Stimulated activated memory B cell treated with anti-CD40 and anti-IgM and Interleukin-4, amounts not matched to agents 10 μg/mL and 1 μg/mL and 100 μg/mL, for 72 hours (primary cell): ENCODE data around the gene ZNF213.
"Not testable (repeated sequence)": the region's sequence is repeated elsewhere in the genome, so short reads cannot be mapped to it uniquely, and the experiment has no call there.

Source experiments
- ATAC-seq: fragments of 150-1000 bp; cut with Tn5 transposase; 2 replicates; pipeline ENCODE4 v1.10.0; 2021
- H3K27ac Mint-ChIP-seq: one replicate; pipeline ENCODE4 v1.8.0; 2022; ENCODE audit warnings: mild to moderate bottlenecking, mixed read lengths
- H3K27me3 Mint-ChIP-seq: one replicate; pipeline ENCODE4 v1.8.0; 2022; ENCODE audit warnings: mixed read lengths
- H3K36me3 Mint-ChIP-seq: one replicate; pipeline ENCODE4 v1.8.0; 2022; ENCODE audit warnings: mixed read lengths
- H3K4me1 Mint-ChIP-seq: one replicate; pipeline ENCODE4 v1.8.0; 2022; ENCODE audit warnings: mixed read lengths
- H3K4me3 Mint-ChIP-seq: one replicate; pipeline ENCODE4 v1.8.0; 2022; ENCODE audit warnings: mild to moderate bottlenecking, moderate library complexity, mixed read lengths
- H3K9me3 Mint-ChIP-seq: one replicate; pipeline ENCODE4 v1.8.0; 2022; ENCODE audit warnings: mixed read lengths

The ZNF213 gene

DNA sequence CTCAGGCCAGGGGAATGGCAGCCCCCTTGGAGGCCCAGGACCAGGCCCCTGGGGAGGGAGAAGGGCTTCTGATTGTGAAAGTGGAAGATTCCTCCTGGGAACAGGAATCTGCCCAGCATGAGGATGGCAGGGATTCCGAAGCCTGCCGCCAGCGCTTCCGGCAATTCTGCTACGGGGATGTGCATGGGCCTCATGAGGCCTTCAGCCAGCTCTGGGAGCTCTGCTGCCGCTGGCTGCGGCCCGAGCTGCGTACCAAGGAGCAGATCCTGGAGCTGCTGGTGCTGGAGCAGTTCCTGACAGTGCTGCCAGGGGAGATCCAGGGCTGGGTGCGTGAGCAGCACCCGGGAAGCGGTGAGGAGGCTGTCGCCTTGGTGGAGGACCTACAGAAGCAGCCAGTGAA is 2.4 kb downstream of the ZNF213 start:
- no peak overlapping the region for H3K4me3 Mint-ChIP-seq
- H3K9me3 Mint-ChIP-seq: no peaks in the 10 kb centered on the region
- H3K27me3 Mint-ChIP-seq: no peaks in the 10 kb centered on the region
- H3K27ac Mint-ChIP-seq: no peak overlapping the region
- peaks cover 41% of the 10 kb centered on the region for H3K4me1 Mint-ChIP-seq
- peaks cover 26% of the 10 kb centered on the region for H3K36me3 Mint-ChIP-seq
- no peak for ATAC-seq

- peaks cover 32% of the 10 kb centered on the region for H3K4me1 Mint-ChIP-seq
- no peaks in the 10 kb centered on the region for H3K9me3 Mint-ChIP-seq
- H3K27me3 Mint-ChIP-seq: no peaks in the 10 kb centered on the region
- H3K36me3 Mint-ChIP-seq: peaks cover 32% of the 10 kb centered on the region
- no peak for ATAC-seq
- H3K27ac Mint-ChIP-seq: no peak overlapping the region
- H3K4me3 Mint-ChIP-seq: no peak overlapping the region
Measured at GRCh38 chr16:3138342-3138741, 3.5 kb downstream of the ZNF213 start.

- Mint-ChIP-seq H3K4me1 (peaks cover 27% of the 10 kb centered on the region), H3K27me3 (no peaks in the 10 kb centered on the region), H3K36me3 (peaks cover 32% of the 10 kb centered on the region), H3K27ac (no peak overlapping the region), H3K9me3 (no peaks in the 10 kb centered on the region), H3K4me3 (no peak overlapping the region)
- no peak for ATAC-seq
Measured at GRCh38 chr16:3138823-3139426, 4.1 kb downstream of the ZNF213 start.

DNA sequence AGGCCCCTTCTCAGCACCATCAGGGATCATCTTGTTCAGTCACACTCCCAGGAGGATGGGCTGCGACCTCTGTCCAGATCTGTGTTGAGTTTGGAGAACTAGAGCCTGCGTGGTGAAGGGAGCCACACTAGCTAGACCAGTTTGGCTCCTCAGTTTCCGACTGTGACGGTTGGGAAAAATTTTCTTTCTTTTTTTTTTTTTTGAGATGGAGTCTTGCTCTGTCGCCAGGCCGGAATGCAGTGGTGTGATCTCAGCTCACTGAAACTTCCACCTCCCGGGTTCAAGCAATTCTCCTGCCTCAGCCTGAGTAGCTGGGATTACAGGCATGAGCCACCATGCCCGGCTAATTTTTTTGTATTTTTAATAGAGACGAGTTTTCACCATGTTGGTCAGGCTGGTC is 4.7 kb downstream of the ZNF213 start:
- H3K27me3 Mint-ChIP-seq, H3K4me3 Mint-ChIP-seq, H3K9me3 Mint-ChIP-seq, H3K27ac Mint-ChIP-seq, ATAC-seq: not testable (repeated sequence)
- peaks cover 24% of the 10 kb centered on the region for H3K4me1 Mint-ChIP-seq
- H3K36me3 Mint-ChIP-seq: peaks cover 32% of the 10 kb centered on the region

GRCh38 chr16:3140603-3141427 is 6.0 kb downstream of the ZNF213 start:
- no peak overlapping the region for H3K27ac Mint-ChIP-seq
- peaks cover 19% of the 10 kb centered on the region for H3K4me1 Mint-ChIP-seq
- ATAC-seq: peak; percentile 9
- H3K27me3 Mint-ChIP-seq: no peaks in the 10 kb centered on the region
- H3K9me3 Mint-ChIP-seq: no peaks in the 10 kb centered on the region
- H3K36me3 Mint-ChIP-seq: peaks cover 32% of the 10 kb centered on the region
- H3K4me3 Mint-ChIP-seq: no peak overlapping the region

- H3K9me3 Mint-ChIP-seq: no peaks in the 10 kb centered on the region
- H3K4me1 Mint-ChIP-seq: peaks cover 14% of the 10 kb centered on the region
- no peak overlapping the region for H3K27ac Mint-ChIP-seq
- no peaks in the 10 kb centered on the region for H3K27me3 Mint-ChIP-seq
- no peak overlapping the region for H3K4me3 Mint-ChIP-seq
- peaks cover 32% of the 10 kb centered on the region for H3K36me3 Mint-ChIP-seq
- ATAC-seq: no peak
Measured at GRCh38 chr16:3141781-3142311, 7.0 kb downstream of the ZNF213 start.

GRCh38 chr16:3142327-3142726 is 7.5 kb downstream of the ZNF213 start:
- Mint-ChIP-seq H3K9me3 (no peaks in the 10 kb centered on the region), H3K36me3 (peaks cover 28% of the 10 kb centered on the region), H3K4me1 (peaks cover 9% of the 10 kb centered on the region), H3K4me3 (no peak overlapping the region), H3K27ac (no peak overlapping the region), H3K27me3 (no peaks in the 10 kb centered on the region)
- no peak for ATAC-seq

- no peaks in the 10 kb centered on the region for H3K9me3 Mint-ChIP-seq
Measured at GRCh38 chr16:3142770-3143169, 7.9 kb downstream of the ZNF213 start.

GRCh38 chr16:3143189-3143588 is 8.4 kb downstream of the ZNF213 start:
- H3K27me3 Mint-ChIP-seq: no peaks in the 10 kb centered on the region
- no peak overlapping the region for H3K27ac Mint-ChIP-seq
- ATAC-seq: no peak
- H3K9me3 Mint-ChIP-seq: no peaks in the 10 kb centered on the region
- no peak overlapping the region for H3K4me3 Mint-ChIP-seq
- H3K4me1 Mint-ChIP-seq: peaks cover under 1% of the 10 kb centered on the region
- peaks cover 23% of the 10 kb centered on the region for H3K36me3 Mint-ChIP-seq

More at GRCh38 chr16:3142770-3143169, 7.9 kb downstream of the ZNF213 start:
- Mint-ChIP-seq H3K27me3 (no peaks in the 10 kb centered on the region), H3K4me3 (no peak overlapping the region), H3K36me3 (peaks cover 23% of the 10 kb centered on the region), H3K4me1 (peaks cover 5% of the 10 kb centered on the region), H3K27ac (no peak overlapping the region)
- ATAC-seq: no peak

DNA sequence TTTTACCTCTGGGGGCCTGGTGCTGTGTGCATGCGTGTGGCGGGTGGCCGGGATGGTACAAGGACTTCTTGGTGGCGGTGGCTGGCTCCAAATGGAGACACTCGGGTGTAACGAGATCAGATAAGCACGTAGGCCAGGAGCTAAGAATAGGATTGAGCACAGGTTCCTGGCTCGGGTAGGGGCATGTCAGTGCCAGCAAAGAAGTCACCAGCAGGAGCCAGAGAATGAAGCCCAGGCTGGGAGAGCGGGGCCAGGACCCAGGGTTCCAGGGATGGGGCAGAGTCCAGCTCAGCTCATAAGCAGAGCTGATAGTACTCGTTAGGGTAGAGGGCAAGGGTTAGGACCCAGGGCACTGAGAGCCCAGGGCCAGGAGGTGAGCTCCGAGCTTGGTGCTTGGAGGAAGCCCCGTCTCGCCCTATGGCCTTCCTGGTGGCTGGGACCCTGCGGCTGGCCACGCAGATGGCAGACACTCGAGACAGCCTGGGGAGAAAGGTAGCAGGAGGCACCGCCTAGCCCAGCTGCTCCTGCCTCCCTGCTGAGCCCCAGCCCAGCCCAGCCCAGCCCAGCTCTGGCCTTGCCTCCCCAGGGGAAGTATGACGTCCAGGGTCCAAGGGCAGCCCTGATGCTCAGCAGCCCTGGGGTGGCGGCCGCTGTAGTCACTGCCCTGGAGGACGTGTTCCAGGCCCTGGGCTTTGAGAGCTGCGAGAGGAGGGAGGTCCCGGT is 8.9 kb downstream of the ZNF213 start:
- Mint-ChIP-seq H3K4me1 (peaks cover under 1% of the 10 kb centered on the region), H3K36me3 (peaks cover 22% of the 10 kb centered on the region), H3K9me3 (no peaks in the 10 kb centered on the region), H3K27ac (no peak overlapping the region), H3K4me3 (no peak overlapping the region), H3K27me3 (no peaks in the 10 kb centered on the region)
- peak; percentile 31 for ATAC-seq

GRCh38 chr16:3144321-3144983 is 9.6 kb downstream of the ZNF213 start:
- H3K9me3 Mint-ChIP-seq: no peaks in the 10 kb centered on the region
- no peak overlapping the region for H3K27ac Mint-ChIP-seq
- H3K4me1 Mint-ChIP-seq: peaks cover 8% of the 10 kb centered on the region
- no peak for ATAC-seq
- no peak overlapping the region for H3K4me3 Mint-ChIP-seq
- no peaks in the 10 kb centered on the region for H3K27me3 Mint-ChIP-seq
- H3K36me3 Mint-ChIP-seq: peaks cover 16% of the 10 kb centered on the region

GRCh38 chr16:3145151-3145550 is 10.3 kb downstream of the ZNF213 start:
- no peaks in the 10 kb centered on the region for H3K9me3 Mint-ChIP-seq

DNA sequence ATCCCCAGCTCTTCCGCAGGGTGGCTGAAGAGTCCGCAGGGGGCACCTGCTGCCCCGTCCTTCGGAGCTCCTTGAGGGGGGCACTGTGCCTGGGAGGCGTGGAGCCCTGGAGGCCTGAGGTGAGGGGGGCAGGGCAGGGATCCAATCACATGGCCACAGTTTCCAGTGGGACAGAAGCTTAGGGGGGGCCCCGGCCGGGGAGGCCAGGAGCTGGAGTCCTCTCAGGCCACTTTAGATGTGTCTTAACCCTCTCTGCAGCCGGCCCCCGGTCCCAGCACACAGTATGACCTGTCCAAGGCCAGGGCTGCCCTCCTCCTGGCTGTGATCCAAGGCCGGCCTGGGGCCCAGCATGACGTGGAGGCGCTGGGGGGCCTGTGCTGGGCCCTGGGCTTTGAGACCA is 10.8 kb downstream of the ZNF213 start:
- H3K4me1 Mint-ChIP-seq: peaks cover 16% of the 10 kb centered on the region
- ATAC-seq: no peak
- H3K27me3 Mint-ChIP-seq: no peaks in the 10 kb centered on the region
- H3K4me3 Mint-ChIP-seq: no peak overlapping the region
- H3K9me3 Mint-ChIP-seq: no peaks in the 10 kb centered on the region
- H3K36me3 Mint-ChIP-seq: peaks cover 16% of the 10 kb centered on the region
- no peak overlapping the region for H3K27ac Mint-ChIP-seq

More at GRCh38 chr16:3145151-3145550, 10.3 kb downstream of the ZNF213 start:
- Mint-ChIP-seq H3K36me3 (peaks cover 16% of the 10 kb centered on the region), H3K27me3 (no peaks in the 10 kb centered on the region), H3K4me3 (no peak overlapping the region), H3K4me1 (peaks cover 14% of the 10 kb centered on the region), H3K27ac (no peak overlapping the region)
- no peak for ATAC-seq

DNA sequence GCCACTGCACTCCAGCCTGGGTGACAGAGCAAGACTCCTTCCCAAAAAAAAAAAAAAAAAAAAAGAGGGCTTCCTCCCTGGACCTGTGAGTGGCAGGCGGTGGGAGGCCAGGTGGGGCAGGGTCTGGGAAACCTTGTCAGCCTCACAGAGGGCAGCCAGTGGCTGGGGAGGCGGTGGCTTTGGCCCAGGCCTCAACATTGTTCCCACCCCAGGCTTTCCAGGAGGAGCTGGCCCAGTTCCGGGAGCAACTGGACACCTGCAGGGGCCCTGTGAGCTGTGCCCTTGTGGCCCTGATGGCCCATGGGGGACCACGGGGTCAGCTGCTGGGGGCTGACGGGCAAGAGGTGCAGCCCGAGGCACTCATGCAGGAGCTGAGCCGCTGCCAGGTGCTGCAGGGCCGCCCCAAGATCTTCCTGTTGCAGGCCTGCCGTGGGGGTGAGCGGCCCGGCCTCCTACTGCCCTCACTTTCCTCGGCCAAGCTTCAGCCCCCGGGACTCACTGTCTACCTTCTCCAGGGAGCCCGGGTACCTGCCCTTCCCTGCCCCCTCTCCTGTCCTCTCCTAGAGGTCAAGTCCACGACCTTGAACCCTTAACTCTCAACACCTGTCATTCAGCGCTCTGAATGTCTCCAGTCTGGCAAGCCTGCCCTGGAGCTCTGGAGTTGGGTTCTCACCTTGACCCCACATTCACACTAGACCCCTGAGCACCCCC is 12.4 kb downstream of the ZNF213 start:
- Mint-ChIP-seq H3K36me3 (peaks cover 6% of the 10 kb centered on the region), H3K27ac (no peak overlapping the region), H3K27me3 (no peaks in the 10 kb centered on the region), H3K9me3 (no peaks in the 10 kb centered on the region), H3K4me3 (no peak overlapping the region), H3K4me1 (peaks cover 24% of the 10 kb centered on the region)
- ATAC-seq: no peak
